GM23338 (cell line): Measurements from ENCODE around the gene ENOX1. TPM values are rescaled to one million over a fixed set of nuclear protein-coding genes. Genes with fewer than 3 reads are reported as not detected.

ENCODE experiments used
- ATAC-seq: fragments of 200-7000 bp; cut with Tn5 transposase; 3 replicates; pipeline ENCODE4 v1.9.1; 2020
- DNase-seq: peaks from one replicate; pipeline ENCODE4 v3.0.0-alpha.2; 2015; ENCODE audit warnings: low spot score
- H2AFZ ChIP-seq: fragments of 200-600 bp; sonication (generic); 2 replicates; pipeline ENCODE4 v1.8.0; 2016; ENCODE audit warnings: antibody characterized with exemption, mild to moderate bottlenecking, moderate library complexity
- H3F3A ChIP-seq: fragments of 200-600 bp; sonication (generic); replicated peaks from 2 replicates; pipeline ENCODE4 v1.8.0; 2017; ENCODE audit warnings: antibody characterized with exemption, mixed run types, low read depth
- H3K27ac ChIP-seq: fragments of 200-600 bp; sonication (generic); 2 replicates; pipeline ENCODE4 v1.6.1; 2016; ENCODE audit warnings: low read depth
- H3K27me3 ChIP-seq: fragments of 200-600 bp; sonication (generic); 2 replicates; pipeline ENCODE4 v1.8.0; 2016; ENCODE audit warnings: mild to moderate bottlenecking, mixed run types, moderate library complexity; ENCODE audit not compliant: insufficient read depth
- H3K36me3 ChIP-seq: fragments of 200-600 bp; sonication (generic); 2 replicates; pipeline ENCODE4 v1.8.0; 2016; ENCODE audit warnings: mild to moderate bottlenecking; ENCODE audit not compliant: insufficient read depth
- H3K4me1 ChIP-seq: fragments of 200-600 bp; sonication (generic); 2 replicates; pipeline ENCODE4 v1.8.0; 2016; ENCODE audit warnings: mild to moderate bottlenecking, moderate library complexity; ENCODE audit not compliant: insufficient read depth
- H3K4me2 ChIP-seq: fragments of 200-600 bp; sonication (generic); 2 replicates; pipeline ENCODE4 v1.7.1; 2017; ENCODE audit warnings: mixed run types
- H3K4me3 ChIP-seq: fragments of 200-600 bp; sonication (generic); 2 replicates; pipeline ENCODE4 v1.6.1; 2016; ENCODE audit warnings: mixed run types
- H3K79me2 ChIP-seq: fragments of 200-600 bp; sonication (generic); replicated peaks from 2 replicates; pipeline ENCODE4 v1.8.0; 2017; ENCODE audit warnings: mild to moderate bottlenecking; ENCODE audit not compliant: insufficient read depth
- H3K9me2 ChIP-seq: fragments of 200-600 bp; sonication (generic); 2 replicates; pipeline ENCODE4 v1.8.0; 2017; ENCODE audit not compliant: insufficient read depth
- H4K20me1 ChIP-seq: fragments of 200-600 bp; sonication (generic); replicated peaks from 2 replicates; pipeline ENCODE4 v1.8.0; 2017; ENCODE audit warnings: mild to moderate bottlenecking; ENCODE audit not compliant: insufficient read depth
- H3K27ac Mint-ChIP-seq: 2 replicates; pipeline ENCODE4 v1.8.0; 2020; ENCODE audit warnings: inconsistent platforms, mild to moderate bottlenecking, moderate library complexity, mixed read lengths
- H3K27me3 Mint-ChIP-seq: 3 replicates; pipeline ENCODE4 v1.8.0; 2022; ENCODE audit warnings: low read depth, mild to moderate bottlenecking, moderate library complexity, mixed read lengths, inconsistent platforms; ENCODE audit not compliant: insufficient read depth, poor library complexity
- H3K36me3 Mint-ChIP-seq: 3 replicates; pipeline ENCODE4 v1.8.0; 2021; ENCODE audit warnings: low read depth, mild to moderate bottlenecking, inconsistent platforms, moderate library complexity, mixed read lengths
- H3K4me1 Mint-ChIP-seq: 3 replicates; pipeline ENCODE4 v1.8.0; 2020; ENCODE audit warnings: mild to moderate bottlenecking, inconsistent platforms, mixed read lengths
- H3K4me3 Mint-ChIP-seq: 3 replicates; pipeline ENCODE4 v1.8.0; 2021; ENCODE audit warnings: moderate library complexity, mild to moderate bottlenecking, inconsistent platforms, mixed read lengths
- H3K9me3 Mint-ChIP-seq: 3 replicates; pipeline ENCODE4 v1.8.0; 2020; ENCODE audit warnings: moderate library complexity, mild to moderate bottlenecking, inconsistent platforms, mixed read lengths
- CREB1 ChIP-seq: fragments of 250-450 bp; sonication (Bioruptor Pico); IDR thresholded peaks from 2 replicates; pipeline ENCODE4 v1.5.0; 2020; ENCODE audit warnings: low read depth, mild to moderate bottlenecking, moderate library complexity
- CTCF ChIP-seq, 2 experiments: fragments of 200-600 bp in 1 of 2; sonication (generic) in 1 of 2; conservative IDR thresholded peaks; 2 replicates each; pipeline versions ENCODE4 v1.5.1 to v1.6.1; 2016 to 2017; ENCODE audit warnings: antibody characterized with exemption in 2 of 2, low read depth in 2 of 2, mild to moderate bottlenecking in 2 of 2, moderate library complexity in 1 of 2
- ETS1 ChIP-seq: IDR thresholded peaks from 2 replicates; pipeline ENCODE4 v1.6.1; 2016; ENCODE audit warnings: antibody characterized with exemption
- EZH2 ChIP-seq: fragments of 200-600 bp; sonication (generic); IDR thresholded peaks from one replicate; pipeline ENCODE4 v1.8.0; 2017; ENCODE audit warnings: antibody characterized with exemption, mild to moderate bottlenecking, low read depth; ENCODE audit not compliant: unreplicated experiment
- EZH2phosphoT487 ChIP-seq: fragments of 200-600 bp; sonication (generic); IDR thresholded peaks from one replicate; pipeline ENCODE4 v1.8.1; 2018; ENCODE audit warnings: antibody characterized with exemption; ENCODE audit not compliant: unreplicated experiment
- JUNB ChIP-seq: IDR thresholded peaks from one replicate; pipeline ENCODE4 v1.6.1; 2016; ENCODE audit warnings: antibody characterized with exemption; ENCODE audit not compliant: unreplicated experiment
- NANOG ChIP-seq: IDR thresholded peaks from 2 replicates; pipeline ENCODE4 v1.6.1; 2016; ENCODE audit warnings: antibody characterized with exemption, borderline replicate concordance
- POLR2AphosphoS5 ChIP-seq: IDR thresholded peaks from 2 replicates; pipeline ENCODE4 v1.6.1; 2016; ENCODE audit warnings: antibody characterized with exemption, low read depth
- REST ChIP-seq: IDR thresholded peaks from one replicate; pipeline ENCODE4 v1.6.1; 2018; ENCODE audit warnings: antibody characterized with exemption; ENCODE audit not compliant: unreplicated experiment
- STAT1 ChIP-seq: IDR thresholded peaks from one replicate; pipeline ENCODE4 v1.6.1; 2016; ENCODE audit warnings: antibody characterized with exemption; ENCODE audit not compliant: unreplicated experiment
- ZNF114 ChIP-seq: fragments of 250-450 bp; sonication (Bioruptor Pico); IDR thresholded peaks from 2 replicates; pipeline ENCODE4 v1.5.0; 2020; ENCODE audit warnings: mild to moderate bottlenecking, moderate library complexity
- ZNF331 ChIP-seq: fragments of 250-450 bp; sonication (Bioruptor Pico); IDR thresholded peaks from 2 replicates; pipeline ENCODE4 v1.5.0; 2020; ENCODE audit warnings: low read depth, mild to moderate bottlenecking, moderate library complexity
- polyA plus RNA-seq: library from polyadenylated mRNA; unstranded; fragments of >200 nt; fragmentation: Nextera tagmentation; extraction: Ambion mirVana; gene quantifications from 2 replicates; pipeline ENCODE4 v1.2.1, GENCODE V29; 2016
- total RNA-seq: library from RNA; depleted of rRNA; stranded (reverse); fragments of >200 nt; shearing (Covaris generic); gene quantifications from 2 replicates; pipeline ENCODE4 v1.2.3, GENCODE V29; 2014
- TF ChIP-seq, protein P1 (sequence below): fragments of 250-450 bp; sonication (Bioruptor Pico); IDR thresholded peaks from 2 replicates; pipeline ENCODE4 v1.5.0; 2020; ENCODE audit warnings: mild to moderate bottlenecking, moderate library complexity

ENOX1 gene
- total and polyA plus RNA-seq, 2 experiments from 2014 or later, result 0.66 to 0.81 TPM

- Histone ChIP-seq H3K27me3 (no peaks in the 10 kb centered on the region), H3K36me3 (no peaks in the 10 kb centered on the region), H3K79me2 (no peaks in the 10 kb centered on the region), H3K27ac (no peak overlapping the region), H3K4me2 (no peak overlapping the region), H3K4me1 (no peaks in the 10 kb centered on the region), H3K9me2 (no peaks in the 10 kb centered on the region), H3K4me3 (no peak overlapping the region), H4K20me1 (no peaks in the 10 kb centered on the region), H3F3A (no peaks in the 10 kb centered on the region), H2AFZ (no peak overlapping the region)
- Mint-ChIP-seq H3K36me3 (no peaks in the 10 kb centered on the region), H3K4me1 (no peaks in the 10 kb centered on the region), H3K27ac (no peak overlapping the region), H3K4me3 (no peak overlapping the region), H3K9me3 (no peaks in the 10 kb centered on the region), H3K27me3 (peaks cover 2% of the 10 kb centered on the region)
- no peak for ATAC-seq
- TF ChIP-seq POLR2AphosphoS5, result no peak
- no peak for TF ChIP-seq STAT1
- TF ChIP-seq NANOG, result no peak
- no peak for TF ChIP-seq ZNF114
- TF ChIP-seq REST, result no peak
- no peak for TF ChIP-seq EZH2phosphoT487
- no peak for TF ChIP-seq EZH2
- no peak for TF ChIP-seq ZNF331 (CRISPR knock-in tag)
- TF ChIP-seq CTCF (conservative IDR thresholded peaks at IDR 0.05; ENCODE audit: low read depth in 2 of 2), result no peak
- TF ChIP-seq, protein P1, sequence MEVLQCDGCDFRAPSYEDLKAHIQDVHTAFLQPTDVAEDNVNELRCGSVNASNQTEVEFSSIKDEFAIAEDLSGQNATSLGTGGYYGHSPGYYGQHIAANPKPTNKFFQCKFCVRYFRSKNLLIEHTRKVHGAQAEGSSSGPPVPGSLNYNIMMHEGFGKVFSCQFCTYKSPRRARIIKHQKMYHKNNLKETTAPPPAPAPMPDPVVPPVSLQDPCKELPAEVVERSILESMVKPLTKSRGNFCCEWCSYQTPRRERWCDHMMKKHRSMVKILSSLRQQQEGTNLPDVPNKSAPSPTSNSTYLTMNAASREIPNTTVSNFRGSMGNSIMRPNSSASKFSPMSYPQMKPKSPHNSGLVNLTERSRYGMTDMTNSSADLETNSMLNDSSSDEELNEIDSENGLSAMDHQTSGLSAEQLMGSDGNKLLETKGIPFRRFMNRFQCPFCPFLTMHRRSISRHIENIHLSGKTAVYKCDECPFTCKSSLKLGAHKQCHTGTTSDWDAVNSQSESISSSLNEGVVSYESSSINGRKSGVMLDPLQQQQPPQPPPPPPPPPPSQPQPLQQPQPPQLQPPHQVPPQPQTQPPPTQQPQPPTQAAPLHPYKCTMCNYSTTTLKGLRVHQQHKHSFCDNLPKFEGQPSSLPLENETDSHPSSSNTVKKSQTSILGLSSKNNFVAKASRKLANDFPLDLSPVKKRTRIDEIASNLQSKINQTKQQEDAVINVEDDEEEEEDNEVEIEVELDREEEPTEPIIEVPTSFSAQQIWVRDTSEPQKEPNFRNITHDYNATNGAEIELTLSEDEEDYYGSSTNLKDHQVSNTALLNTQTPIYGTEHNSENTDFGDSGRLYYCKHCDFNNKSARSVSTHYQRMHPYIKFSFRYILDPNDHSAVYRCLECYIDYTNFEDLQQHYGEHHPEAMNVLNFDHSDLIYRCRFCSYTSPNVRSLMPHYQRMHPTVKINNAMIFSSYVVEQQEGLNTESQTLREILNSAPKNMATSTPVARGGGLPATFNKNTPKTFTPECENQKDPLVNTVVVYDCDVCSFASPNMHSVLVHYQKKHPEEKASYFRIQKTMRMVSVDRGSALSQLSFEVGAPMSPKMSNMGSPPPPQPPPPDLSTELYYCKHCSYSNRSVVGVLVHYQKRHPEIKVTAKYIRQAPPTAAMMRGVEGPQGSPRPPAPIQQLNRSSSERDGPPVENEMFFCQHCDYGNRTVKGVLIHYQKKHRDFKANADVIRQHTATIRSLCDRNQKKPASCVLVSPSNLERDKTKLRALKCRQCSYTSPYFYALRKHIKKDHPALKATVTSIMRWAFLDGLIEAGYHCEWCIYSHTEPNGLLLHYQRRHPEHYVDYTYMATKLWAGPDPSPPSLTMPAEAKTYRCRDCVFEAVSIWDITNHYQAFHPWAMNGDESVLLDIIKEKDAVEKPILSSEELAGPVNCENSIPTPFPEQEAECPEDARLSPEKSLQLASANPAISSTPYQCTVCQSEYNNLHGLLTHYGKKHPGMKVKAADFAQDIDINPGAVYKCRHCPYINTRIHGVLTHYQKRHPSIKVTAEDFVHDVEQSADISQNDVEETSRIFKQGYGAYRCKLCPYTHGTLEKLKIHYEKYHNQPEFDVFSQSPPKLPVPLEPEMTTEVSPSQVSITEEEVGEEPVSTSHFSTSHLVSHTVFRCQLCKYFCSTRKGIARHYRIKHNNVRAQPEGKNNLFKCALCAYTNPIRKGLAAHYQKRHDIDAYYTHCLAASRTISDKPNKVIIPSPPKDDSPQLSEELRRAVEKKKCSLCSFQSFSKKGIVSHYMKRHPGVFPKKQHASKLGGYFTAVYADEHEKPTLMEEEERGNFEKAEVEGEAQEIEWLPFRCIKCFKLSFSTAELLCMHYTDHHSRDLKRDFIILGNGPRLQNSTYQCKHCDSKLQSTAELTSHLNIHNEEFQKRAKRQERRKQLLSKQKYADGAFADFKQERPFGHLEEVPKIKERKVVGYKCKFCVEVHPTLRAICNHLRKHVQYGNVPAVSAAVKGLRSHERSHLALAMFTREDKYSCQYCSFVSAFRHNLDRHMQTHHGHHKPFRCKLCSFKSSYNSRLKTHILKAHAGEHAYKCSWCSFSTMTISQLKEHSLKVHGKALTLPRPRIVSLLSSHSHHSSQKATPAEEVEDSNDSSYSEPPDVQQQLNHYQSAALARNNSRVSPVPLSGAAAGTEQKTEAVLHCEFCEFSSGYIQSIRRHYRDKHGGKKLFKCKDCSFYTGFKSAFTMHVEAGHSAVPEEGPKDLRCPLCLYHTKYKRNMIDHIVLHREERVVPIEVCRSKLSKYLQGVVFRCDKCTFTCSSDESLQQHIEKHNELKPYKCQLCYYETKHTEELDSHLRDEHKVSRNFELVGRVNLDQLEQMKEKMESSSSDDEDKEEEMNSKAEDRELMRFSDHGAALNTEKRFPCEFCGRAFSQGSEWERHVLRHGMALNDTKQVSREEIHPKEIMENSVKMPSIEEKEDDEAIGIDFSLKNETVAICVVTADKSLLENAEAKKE (CRISPR knock-in tag), result no peak
- TF ChIP-seq JUNB, result no peak
- no peak for TF ChIP-seq ETS1
- no peak for TF ChIP-seq CREB1 (CRISPR knock-in tag)
- DNase-seq, result no peak
Measured at GRCh38 chr13:43831088-43831487, 44.3 kb upstream of the ENOX1 start.
